Activated CD8-positive, alpha-beta memory T cell treated with anti-CD3 and anti-CD28 coated beads for 1 hour (primary cell): ENCODE measurements around the gene CCDC127.

Experiments
- DNase-seq, 2 donors: peaks; one replicate each; pipeline ENCODE4 v3.0.0-alpha.2; 2020; ENCODE audit warnings: low read depth in 1 of 2; ENCODE audit errors: extremely low read depth in 1 of 2

Gene CCDC127

GRCh38 chr5:160921-161802 is 56.8 kb downstream of the CCDC127 start:
- no peak for DNase-seq

GRCh38 chr5:160173-160510 is 57.8 kb downstream of the CCDC127 start:
- no peak for DNase-seq

- no peak for DNase-seq
Observed at GRCh38 chr5:159448-160172, 58.3 kb downstream of the CCDC127 start.

- DNase-seq: no peak
Observed at GRCh38 chr5:158807-159447, 59.0 kb downstream of the CCDC127 start.

- no peak for DNase-seq
Observed at GRCh38 chr5:157801-158200, 60.2 kb downstream of the CCDC127 start.

- DNase-seq: no peak
Observed at GRCh38 chr5:157126-157715, 60.7 kb downstream of the CCDC127 start.

- DNase-seq: no peak
Observed at GRCh38 chr5:156411-157072, 61.4 kb downstream of the CCDC127 start.

- no peak for DNase-seq
Observed at GRCh38 chr5:155651-156410, 62.1 kb downstream of the CCDC127 start.

GRCh38 chr5:154826-155225 is 63.1 kb downstream of the CCDC127 start:
- DNase-seq: no peak

- no peak for DNase-seq
Observed at GRCh38 chr5:154236-154635, 63.7 kb downstream of the CCDC127 start.

- DNase-seq: no peak
Observed at GRCh38 chr5:153256-153655, 64.7 kb downstream of the CCDC127 start.

GRCh38 chr5:152077-152476 is 65.9 kb downstream of the CCDC127 start:
- no peak for DNase-seq

- no peak for DNase-seq
Observed at GRCh38 chr5:150746-151145, 67.2 kb downstream of the CCDC127 start.

- DNase-seq: no peak
Observed at GRCh38 chr5:149745-150485, 68.0 kb downstream of the CCDC127 start.

GRCh38 chr5:147751-148150 is 70.2 kb downstream of the CCDC127 start:
- no peak for DNase-seq
